ENCODE data around the gene VAPB.

GRCh38 chr20:58433759-58434158, 44.7 kb downstream of the VAPB start:
- TF ChIP-seq, protein P1, sequence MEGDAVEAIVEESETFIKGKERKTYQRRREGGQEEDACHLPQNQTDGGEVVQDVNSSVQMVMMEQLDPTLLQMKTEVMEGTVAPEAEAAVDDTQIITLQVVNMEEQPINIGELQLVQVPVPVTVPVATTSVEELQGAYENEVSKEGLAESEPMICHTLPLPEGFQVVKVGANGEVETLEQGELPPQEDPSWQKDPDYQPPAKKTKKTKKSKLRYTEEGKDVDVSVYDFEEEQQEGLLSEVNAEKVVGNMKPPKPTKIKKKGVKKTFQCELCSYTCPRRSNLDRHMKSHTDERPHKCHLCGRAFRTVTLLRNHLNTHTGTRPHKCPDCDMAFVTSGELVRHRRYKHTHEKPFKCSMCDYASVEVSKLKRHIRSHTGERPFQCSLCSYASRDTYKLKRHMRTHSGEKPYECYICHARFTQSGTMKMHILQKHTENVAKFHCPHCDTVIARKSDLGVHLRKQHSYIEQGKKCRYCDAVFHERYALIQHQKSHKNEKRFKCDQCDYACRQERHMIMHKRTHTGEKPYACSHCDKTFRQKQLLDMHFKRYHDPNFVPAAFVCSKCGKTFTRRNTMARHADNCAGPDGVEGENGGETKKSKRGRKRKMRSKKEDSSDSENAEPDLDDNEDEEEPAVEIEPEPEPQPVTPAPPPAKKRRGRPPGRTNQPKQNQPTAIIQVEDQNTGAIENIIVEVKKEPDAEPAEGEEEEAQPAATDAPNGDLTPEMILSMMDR (IDR thresholded peaks at IDR 0.05): no peak
- no peak for TF ChIP-seq POLR2A (IDR thresholded peaks at IDR 0.05)

All from lower leg skin (tissue), 3 donors.